ENCODE data around the gene MCCD1. TPM values are rescaled to one million over a fixed set of nuclear protein-coding genes. Genes with fewer than 3 reads are reported as not detected.

Gene MCCD1
- total RNA-seq, 1 donor from 2014 or later = not detected

DNA sequence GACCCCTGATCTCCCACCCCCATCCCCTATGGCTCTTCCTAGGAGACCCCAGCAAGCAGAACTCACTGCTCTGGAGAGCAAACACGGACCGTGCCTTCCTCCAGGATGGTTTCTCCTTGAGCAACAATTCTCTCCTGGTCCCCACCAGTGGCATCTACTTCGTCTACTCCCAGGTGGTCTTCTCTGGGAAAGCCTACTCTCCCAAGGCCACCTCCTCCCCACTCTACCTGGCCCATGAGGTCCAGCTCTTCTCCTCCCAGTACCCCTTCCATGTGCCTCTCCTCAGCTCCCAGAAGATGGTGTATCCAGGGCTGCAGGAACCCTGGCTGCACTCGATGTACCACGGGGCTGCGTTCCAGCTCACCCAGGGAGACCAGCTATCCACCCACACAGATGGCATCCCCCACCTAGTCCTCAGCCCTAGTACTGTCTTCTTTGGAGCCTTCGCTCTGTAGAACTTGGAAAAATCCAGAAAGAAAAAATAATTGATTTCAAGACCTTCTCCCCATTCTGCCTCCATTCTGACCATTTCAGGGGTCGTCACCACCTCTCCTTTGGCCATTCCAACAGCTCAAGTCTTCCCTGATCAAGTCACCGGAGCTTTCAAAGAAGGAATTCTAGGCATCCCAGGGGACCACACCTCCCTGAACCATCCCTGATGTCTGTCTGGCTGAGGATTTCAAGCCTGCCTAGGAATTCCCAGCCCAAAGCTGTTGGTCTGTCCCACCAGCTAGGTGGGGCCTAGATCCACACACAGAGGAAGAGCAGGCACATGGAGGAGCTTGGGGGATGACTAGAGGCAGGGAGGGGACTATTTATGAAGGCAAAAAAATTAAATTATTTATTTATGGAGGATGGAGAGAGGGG, 44.7 kb downstream of the MCCD1 start:
- no peak overlapping the region for H3K4me3 Mint-ChIP-seq (ENCODE audit: low read depth)

DNA sequence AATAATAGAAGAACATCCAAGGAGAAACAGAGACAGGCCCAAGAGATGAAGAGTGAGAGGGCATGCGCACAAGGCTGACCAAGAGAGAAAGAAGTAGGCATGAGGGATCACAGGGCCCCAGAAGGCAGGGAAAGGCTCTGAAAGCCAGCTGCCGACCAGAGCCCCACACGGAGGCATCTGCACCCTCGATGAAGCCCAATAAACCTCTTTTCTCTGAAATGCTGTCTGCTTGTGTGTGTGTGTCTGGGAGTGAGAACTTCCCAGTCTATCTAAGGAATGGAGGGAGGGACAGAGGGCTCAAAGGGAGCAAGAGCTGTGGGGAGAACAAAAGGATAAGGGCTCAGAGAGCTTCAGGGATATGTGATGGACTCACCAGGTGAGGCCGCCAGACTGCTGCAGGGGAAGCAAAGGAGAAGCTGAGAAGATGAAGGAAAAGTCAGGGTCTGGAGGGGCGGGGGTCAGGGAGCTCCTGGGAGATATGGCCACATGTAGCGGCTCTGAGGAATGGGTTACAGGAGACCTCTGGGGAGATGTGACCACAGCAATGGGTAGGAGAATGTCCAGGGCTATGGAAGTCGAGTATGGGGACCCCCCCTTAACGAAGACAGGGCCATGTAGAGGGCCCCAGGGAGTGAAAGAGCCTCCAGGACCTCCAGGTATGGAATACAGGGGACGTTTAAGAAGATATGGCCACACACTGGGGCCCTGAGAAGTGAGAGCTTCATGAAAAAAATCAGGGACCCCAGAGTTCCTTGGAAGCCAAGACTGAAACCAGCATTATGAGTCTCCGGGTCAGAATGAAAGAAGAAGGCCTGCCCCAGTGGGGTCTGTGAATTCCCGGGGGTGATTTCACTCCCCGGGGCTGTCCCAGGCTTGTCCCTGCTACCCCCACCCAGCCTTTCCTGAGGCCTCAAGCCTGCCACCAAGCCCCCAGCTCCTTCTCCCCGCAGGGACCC, 45.6 kb downstream of the MCCD1 start:
- Mint-ChIP-seq H3K4me1 (ENCODE audit: low read depth) (no peaks in the 10 kb centered on the region), H3K9me3 (ENCODE audit: low read depth) (no peaks in the 10 kb centered on the region), H3K27me3 (peaks cover 45% of the 10 kb centered on the region), H3K4me3 (ENCODE audit: low read depth) (no peak overlapping the region), H3K27ac (no peak overlapping the region), H3K36me3 (ENCODE audit: insufficient read depth) (no peaks in the 10 kb centered on the region)
- DNase-seq (ENCODE audit: low spot score, unreplicated experiment) = no peak
- TF ChIP-seq, protein P1, sequence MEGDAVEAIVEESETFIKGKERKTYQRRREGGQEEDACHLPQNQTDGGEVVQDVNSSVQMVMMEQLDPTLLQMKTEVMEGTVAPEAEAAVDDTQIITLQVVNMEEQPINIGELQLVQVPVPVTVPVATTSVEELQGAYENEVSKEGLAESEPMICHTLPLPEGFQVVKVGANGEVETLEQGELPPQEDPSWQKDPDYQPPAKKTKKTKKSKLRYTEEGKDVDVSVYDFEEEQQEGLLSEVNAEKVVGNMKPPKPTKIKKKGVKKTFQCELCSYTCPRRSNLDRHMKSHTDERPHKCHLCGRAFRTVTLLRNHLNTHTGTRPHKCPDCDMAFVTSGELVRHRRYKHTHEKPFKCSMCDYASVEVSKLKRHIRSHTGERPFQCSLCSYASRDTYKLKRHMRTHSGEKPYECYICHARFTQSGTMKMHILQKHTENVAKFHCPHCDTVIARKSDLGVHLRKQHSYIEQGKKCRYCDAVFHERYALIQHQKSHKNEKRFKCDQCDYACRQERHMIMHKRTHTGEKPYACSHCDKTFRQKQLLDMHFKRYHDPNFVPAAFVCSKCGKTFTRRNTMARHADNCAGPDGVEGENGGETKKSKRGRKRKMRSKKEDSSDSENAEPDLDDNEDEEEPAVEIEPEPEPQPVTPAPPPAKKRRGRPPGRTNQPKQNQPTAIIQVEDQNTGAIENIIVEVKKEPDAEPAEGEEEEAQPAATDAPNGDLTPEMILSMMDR (IDR thresholded peaks at IDR 0.05; ENCODE audit: unreplicated experiment) = no peak

More for the DNA sequence above, 44.7 kb downstream of the MCCD1 start:
- Mint-ChIP-seq H3K27me3 (peaks cover 43% of the 10 kb centered on the region), H3K9me3 (ENCODE audit: low read depth) (no peaks in the 10 kb centered on the region), H3K27ac (no peak overlapping the region), H3K4me1 (ENCODE audit: low read depth) (no peaks in the 10 kb centered on the region), H3K36me3 (ENCODE audit: insufficient read depth) (no peaks in the 10 kb centered on the region)
- TF ChIP-seq, protein P1 (IDR thresholded peaks at IDR 0.05; ENCODE audit: unreplicated experiment) = no peak
- DNase-seq (ENCODE audit: low spot score, unreplicated experiment) = no peak

DNA sequence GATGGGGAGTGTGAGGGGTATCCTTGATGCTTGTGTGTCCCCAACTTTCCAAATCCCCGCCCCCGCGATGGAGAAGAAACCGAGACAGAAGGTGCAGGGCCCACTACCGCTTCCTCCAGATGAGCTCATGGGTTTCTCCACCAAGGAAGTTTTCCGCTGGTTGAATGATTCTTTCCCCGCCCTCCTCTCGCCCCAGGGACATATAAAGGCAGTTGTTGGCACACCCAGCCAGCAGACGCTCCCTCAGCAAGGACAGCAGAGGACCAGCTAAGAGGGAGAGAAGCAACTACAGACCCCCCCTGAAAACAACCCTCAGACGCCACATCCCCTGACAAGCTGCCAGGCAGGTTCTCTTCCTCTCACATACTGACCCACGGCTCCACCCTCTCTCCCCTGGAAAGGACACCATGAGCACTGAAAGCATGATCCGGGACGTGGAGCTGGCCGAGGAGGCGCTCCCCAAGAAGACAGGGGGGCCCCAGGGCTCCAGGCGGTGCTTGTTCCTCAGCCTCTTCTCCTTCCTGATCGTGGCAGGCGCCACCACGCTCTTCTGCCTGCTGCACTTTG, 46.7 kb downstream of the MCCD1 start, which contains the start of gene TNF:
TSS of gene TNF (plus strand) at position 231 of the 567 bp plus-strand sequence. CDS start at position 408, 177 bp downstream.
- Mint-ChIP-seq H3K27me3 (peaks cover 51% of the 10 kb centered on the region), H3K9me3 (ENCODE audit: low read depth) (no peaks in the 10 kb centered on the region), H3K4me3 (ENCODE audit: low read depth) (no peak within 1 kb of the TSS), H3K36me3 (ENCODE audit: insufficient read depth) (no peaks in the 10 kb centered on the region), H3K4me1 (ENCODE audit: low read depth) (no peaks in the 10 kb centered on the region), H3K27ac (no peak within 1 kb of the TSS)
- DNase-seq (ENCODE audit: low spot score, unreplicated experiment) = no peak
- TF ChIP-seq, protein P1 (IDR thresholded peaks at IDR 0.05; ENCODE audit: unreplicated experiment) = no peak

DNA sequence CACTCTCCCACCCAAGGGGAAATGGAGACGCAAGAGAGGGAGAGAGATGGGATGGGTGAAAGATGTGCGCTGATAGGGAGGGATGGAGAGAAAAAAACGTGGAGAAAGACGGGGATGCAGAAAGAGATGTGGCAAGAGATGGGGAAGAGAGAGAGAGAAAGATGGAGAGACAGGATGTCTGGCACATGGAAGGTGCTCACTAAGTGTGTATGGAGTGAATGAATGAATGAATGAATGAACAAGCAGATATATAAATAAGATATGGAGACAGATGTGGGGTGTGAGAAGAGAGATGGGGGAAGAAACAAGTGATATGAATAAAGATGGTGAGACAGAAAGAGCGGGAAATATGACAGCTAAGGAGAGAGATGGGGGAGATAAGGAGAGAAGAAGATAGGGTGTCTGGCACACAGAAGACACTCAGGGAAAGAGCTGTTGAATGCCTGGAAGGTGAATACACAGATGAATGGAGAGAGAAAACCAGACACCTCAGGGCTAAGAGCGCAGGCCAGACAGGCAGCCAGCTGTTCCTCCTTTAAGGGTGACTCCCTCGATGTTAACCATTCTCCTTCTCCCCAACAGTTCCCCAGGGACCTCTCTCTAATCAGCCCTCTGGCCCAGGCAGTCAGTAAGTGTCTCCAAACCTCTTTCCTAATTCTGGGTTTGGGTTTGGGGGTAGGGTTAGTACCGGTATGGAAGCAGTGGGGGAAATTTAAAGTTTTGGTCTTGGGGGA, 47.4 kb downstream of the MCCD1 start:
- Mint-ChIP-seq H3K27ac (no peak overlapping the region), H3K4me1 (ENCODE audit: low read depth) (peaks cover 4% of the 10 kb centered on the region), H3K27me3 (peaks cover 56% of the 10 kb centered on the region), H3K9me3 (ENCODE audit: low read depth) (no peaks in the 10 kb centered on the region), H3K4me3 (ENCODE audit: low read depth) (no peak overlapping the region), H3K36me3 (ENCODE audit: insufficient read depth) (no peaks in the 10 kb centered on the region)
- TF ChIP-seq, protein P1 (IDR thresholded peaks at IDR 0.05; ENCODE audit: unreplicated experiment) = no peak
- no peak for DNase-seq (ENCODE audit: low spot score, unreplicated experiment)

All from progenitor cell of endocrine pancreas (in vitro differentiated cells).